BE2C (cell line): Measurements from ENCODE around the gene SEMA4A.

Experiments
- DNase-seq: peaks from one replicate; pipeline ENCODE4 v3.0.0-alpha.2; 2020
- H3K27me3 ChIP-seq: fragments of 250-450 bp; sonication (Bioruptor Pico); 2 replicates; pipeline ENCODE4 v1.5.1; 2020; ENCODE audit warnings: mild to moderate bottlenecking
- H3K36me3 ChIP-seq: fragments of 250-450 bp; sonication (Bioruptor Pico); 2 replicates; pipeline ENCODE4 v1.5.1; 2020; ENCODE audit warnings: mild to moderate bottlenecking
- H3K4me1 ChIP-seq: fragments of 250-450 bp; sonication (Bioruptor Pico); 2 replicates; pipeline ENCODE4 v1.5.1; 2020
- H3K4me3 ChIP-seq: 2 replicates; pipeline ENCODE4 v1.5.1; 2011; ENCODE audit warnings: low read depth, low read length
- H3K9me3 ChIP-seq: fragments of 250-450 bp; sonication (Bioruptor Pico); 2 replicates; pipeline ENCODE4 v1.5.1; 2020
- CTCF ChIP-seq: IDR thresholded peaks from 2 replicates; pipeline ENCODE4 v1.5.1; 2012; ENCODE audit warnings: mild to moderate bottlenecking, low read depth, low read length

The SEMA4A gene

GRCh38 chr1:156191292-156191964 lies 38.0 kb downstream of the SEMA4A start:
- Histone ChIP-seq H3K9me3 (no peaks in the 10 kb centered on the region), H3K27me3 (no peaks in the 10 kb centered on the region), H3K36me3 (peaks cover 7% of the 10 kb centered on the region), H3K4me1 (no peaks in the 10 kb centered on the region), H3K4me3 (no peak overlapping the region)
- DNase-seq: no peak
- no peak for TF ChIP-seq CTCF

DNA sequence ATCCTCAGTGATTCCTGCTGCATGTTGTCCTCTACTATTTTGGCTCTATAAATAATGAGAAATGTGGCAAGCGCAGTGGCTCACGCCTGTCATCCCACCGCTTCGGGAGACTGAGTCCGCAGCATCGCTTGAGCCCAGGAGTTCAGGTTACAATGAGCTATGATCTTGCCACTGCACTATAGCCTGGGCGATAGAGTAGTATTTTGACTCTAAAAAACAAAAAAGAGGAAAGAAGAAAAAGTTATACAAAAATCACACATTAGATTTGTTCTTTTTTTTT lies 39.8 kb downstream of the SEMA4A start:
- Histone ChIP-seq H3K4me1 (no peaks in the 10 kb centered on the region), H3K36me3 (peaks cover 7% of the 10 kb centered on the region), H3K9me3 (no peaks in the 10 kb centered on the region), H3K4me3 (peak overlapping the region; percentile 92), H3K27me3 (no peaks in the 10 kb centered on the region)
- DNase-seq: no peak
- TF ChIP-seq CTCF: no peak

GRCh38 chr1:156193488-156194299 lies 40.3 kb downstream of the SEMA4A start, which contains the start of gene SLC25A44:
SLC25A44 (plus strand) TSS chr1:156194104; CDS start chr1:156199848, 5,744 bp downstream.
- peak; percentile 97 for DNase-seq
- TF ChIP-seq CTCF: peak; percentile 52

DNA sequence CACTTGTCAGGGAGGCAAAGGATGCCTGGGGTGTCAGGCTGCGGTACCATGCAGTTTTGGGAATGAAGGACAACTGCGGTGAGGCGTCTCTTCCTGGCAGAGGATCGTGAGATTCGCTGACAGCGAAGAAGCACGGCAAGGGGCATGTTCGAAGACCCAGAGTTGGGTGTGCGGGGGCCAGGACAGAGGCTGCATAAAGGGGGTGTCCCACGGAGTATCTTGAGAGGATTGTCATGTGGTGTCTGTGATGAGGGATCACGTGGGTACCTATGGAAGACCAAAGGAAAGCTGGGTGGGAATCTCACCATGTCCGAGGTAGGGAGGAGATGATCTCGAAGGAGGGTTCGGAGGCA lies 40.9 kb downstream of the SEMA4A start:
- no peak for DNase-seq
- H3K27me3 ChIP-seq: no peaks in the 10 kb centered on the region
- no peak for TF ChIP-seq CTCF

More at GRCh38 chr1:156193488-156194299, 40.3 kb downstream of the SEMA4A start, which contains the start of gene SLC25A44:
- Histone ChIP-seq H3K4me3 (peak within 1 kb of the TSS; percentile 92), H3K4me1 (no peaks in the 10 kb centered on the region), H3K9me3 (no peaks in the 10 kb centered on the region), H3K27me3 (no peaks in the 10 kb centered on the region), H3K36me3 (peaks cover 7% of the 10 kb centered on the region)

GRCh38 chr1:156195853-156196252 lies 42.5 kb downstream of the SEMA4A start:
- no peak for DNase-seq
- Histone ChIP-seq H3K27me3 (no peaks in the 10 kb centered on the region), H3K9me3 (no peaks in the 10 kb centered on the region), H3K36me3 (peaks cover 17% of the 10 kb centered on the region), H3K4me1 (no peaks in the 10 kb centered on the region), H3K4me3 (no peak overlapping the region)
- TF ChIP-seq CTCF: no peak

More for the DNA sequence above, 40.9 kb downstream of the SEMA4A start:
- peak overlapping the region; percentile 92 for H3K4me3 ChIP-seq
- no peaks in the 10 kb centered on the region for H3K4me1 ChIP-seq
- no peaks in the 10 kb centered on the region for H3K9me3 ChIP-seq
- peaks cover 7% of the 10 kb centered on the region for H3K36me3 ChIP-seq

DNA sequence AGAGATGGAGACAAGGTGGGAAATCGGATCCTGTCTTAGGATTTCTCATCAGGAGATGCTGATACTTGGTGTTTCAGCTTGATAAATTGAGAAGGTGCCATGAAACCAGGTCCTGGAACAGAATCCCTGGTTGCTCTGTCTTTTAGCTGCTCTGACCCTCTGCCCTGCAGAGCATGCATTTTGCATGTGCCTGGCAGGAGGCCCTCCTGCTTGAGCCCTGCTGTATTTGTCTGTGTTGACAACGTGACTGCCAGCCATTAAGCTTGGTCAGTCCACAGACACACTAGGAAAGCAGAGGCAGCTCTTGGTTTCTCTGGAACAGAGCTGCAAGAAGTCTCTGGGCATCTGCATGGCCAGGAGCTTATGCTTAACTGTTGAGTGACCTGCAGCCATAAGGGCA lies 43.1 kb downstream of the SEMA4A start:
- TF ChIP-seq CTCF: no peak
- Histone ChIP-seq H3K9me3 (no peaks in the 10 kb centered on the region), H3K4me1 (no peaks in the 10 kb centered on the region), H3K4me3 (no peak overlapping the region), H3K36me3 (peaks cover 17% of the 10 kb centered on the region), H3K27me3 (no peaks in the 10 kb centered on the region)
- DNase-seq: no peak
